Stimulated activated CD4-positive, alpha-beta T cell treated with anti-CD3 and anti-CD28 coated beads, TNF-alpha, amount 100 ng/mL, for 4 hours (primary cell): ENCODE data around the gene DEPDC7.
"Not testable (repeated sequence)": the region's sequence is repeated elsewhere in the genome, so short reads cannot be mapped to it uniquely, and the experiment has no call there.

Experiments
- DNase-seq, 3 experiments: peaks; one replicate each; pipeline ENCODE4 v3.0.0-alpha.2; 2020; ENCODE audit warnings: low read depth in 3 of 3

The DEPDC7 gene

GRCh38 chr11:33025339-33025722, 9.7 kb downstream of the DEPDC7 start:
- DNase-seq, result no peak

DNA sequence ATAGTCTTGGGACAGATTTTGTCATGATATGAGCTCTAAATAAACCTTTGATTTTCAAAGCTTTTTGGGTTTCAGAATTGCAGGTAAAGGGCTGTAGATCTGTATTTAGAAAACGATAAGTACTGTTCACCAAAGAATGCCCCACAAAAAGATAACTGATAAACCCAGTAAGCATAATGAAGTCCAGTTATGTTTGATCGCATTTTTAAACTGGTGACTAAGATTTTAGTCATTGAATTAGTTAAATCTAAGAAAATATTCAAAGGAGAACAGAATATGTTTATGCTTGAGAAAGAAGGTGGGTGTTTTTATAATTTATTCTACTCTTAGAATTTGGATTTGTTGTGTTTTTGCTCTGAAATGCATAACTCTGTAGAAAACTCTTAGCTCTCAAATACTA, 11.6 kb downstream of the DEPDC7 start:
- no peak for DNase-seq

- no peak for DNase-seq
Measured at GRCh38 chr11:33027846-33028536, 12.3 kb downstream of the DEPDC7 start.

DNA sequence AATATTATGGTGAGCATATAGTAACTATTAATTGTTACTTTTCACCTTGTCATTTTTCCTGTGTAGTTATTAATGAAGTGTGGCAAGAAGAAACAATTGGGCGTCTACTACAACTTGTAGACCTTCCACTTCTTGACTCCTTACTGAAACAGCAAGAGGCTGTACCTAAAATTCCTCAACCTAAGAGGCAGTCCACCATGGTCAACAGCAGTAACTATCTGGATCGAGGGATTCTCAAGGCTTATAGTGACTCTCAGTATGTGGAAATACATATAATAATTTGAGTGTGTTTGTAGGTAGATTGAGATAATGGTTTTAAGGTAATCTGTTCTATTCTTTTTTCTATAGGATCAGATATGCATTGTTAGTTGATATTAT, 12.8 kb downstream of the DEPDC7 start:
- DNase-seq, result no peak

GRCh38 chr11:33029218-33029617, 13.5 kb downstream of the DEPDC7 start:
- DNase-seq, result not testable (repeated sequence)

- no peak for DNase-seq
Measured at GRCh38 chr11:33033493-33033892, 17.8 kb downstream of the DEPDC7 start.

- DNase-seq, result no peak
Measured at GRCh38 chr11:33035011-33035410, 19.3 kb downstream of the DEPDC7 start.

GRCh38 chr11:33039274-33040032, 23.8 kb downstream of the DEPDC7 start, which contains the start of gene TCP11L1:
TCP11L1 (plus strand) TSS chr11:33039572; CDS start chr11:33043774, 4,202 bp downstream.
- DNase-seq, result peak; percentile 43 to 70 (median 62)

- peak in 1 of 3 experiments; percentile 7 for DNase-seq
Measured at GRCh38 chr11:33040033-33040861, 24.6 kb downstream of the DEPDC7 start.

DNA sequence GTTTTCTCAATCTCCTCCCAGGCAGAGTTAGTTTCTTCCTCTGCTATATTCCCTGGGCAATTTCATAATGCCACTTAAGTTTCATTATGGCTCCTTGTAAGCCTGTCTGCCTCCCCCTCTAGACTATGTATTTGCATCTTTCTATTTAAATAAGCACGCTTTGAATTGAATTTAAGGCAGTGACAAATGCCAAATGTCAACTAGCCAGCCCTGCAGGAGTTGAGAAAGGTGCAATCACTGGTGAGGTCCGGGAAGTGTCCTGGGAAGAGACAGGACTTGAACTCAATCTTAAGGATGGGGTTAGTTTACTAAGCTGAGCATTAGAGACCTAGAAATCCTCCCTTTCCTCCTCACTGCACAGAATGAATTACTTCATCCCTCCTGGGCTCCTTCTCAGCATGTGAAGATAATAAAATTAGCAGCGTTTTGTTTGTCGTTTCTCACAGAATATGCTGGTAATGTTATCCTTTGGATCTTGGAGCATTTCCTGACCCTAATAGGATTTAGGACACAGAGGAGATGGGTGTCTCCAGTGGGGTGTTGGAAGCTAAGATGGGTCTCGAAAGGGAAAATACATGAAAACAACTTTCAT, 25.3 kb downstream of the DEPDC7 start:
- no peak for DNase-seq

DNA sequence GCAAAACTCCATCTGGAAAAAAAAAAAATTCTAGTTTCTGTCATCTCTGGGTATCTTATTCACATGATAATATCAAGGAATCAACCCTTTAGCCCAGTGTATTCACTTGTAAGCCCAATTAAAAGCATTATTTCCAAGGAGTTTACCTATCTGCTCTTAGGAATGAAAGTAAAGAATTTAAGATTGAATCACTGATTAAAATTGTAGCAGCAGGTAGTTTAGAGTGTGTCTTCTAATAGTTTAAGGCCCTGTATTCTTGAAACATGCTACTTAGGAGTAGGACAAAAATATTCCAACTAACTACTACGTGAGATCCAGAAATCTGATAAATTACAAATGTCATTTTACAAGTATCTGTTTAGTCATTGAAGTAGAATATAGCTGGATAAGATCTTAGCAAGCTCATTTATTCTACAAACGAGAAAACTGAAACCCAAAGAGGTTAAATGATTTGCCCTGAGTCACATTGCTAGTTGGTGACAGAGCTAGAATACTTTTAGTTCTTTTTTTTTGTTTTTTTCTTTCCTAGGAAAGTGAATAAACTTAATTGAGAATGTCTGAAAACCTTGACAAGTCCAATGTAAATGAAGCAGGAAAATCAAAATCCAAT, 27.6 kb downstream of the DEPDC7 start:
- DNase-seq, result no peak

DNA sequence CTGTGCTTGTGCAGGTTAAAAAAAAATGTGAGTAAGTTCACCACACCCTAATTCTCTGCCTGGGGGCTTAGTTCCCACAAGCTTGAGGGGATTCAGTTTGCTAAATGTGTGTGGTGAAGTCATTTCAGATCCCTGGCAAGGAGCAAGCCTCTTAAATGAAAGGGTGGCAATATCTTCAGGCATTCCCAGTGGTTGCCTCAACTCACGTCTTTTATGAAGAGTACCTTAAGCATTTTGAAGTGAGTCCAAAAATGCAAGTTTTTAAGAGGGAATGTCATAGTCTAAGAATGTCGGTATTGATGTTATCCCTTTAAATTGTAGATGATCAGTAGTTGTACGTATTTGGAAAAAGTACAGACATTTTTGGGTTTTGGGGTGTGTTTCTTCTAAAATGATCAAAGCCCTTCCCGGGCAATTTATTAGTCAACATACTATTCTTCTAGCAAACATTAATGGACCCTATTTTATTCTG, 28.6 kb downstream of the DEPDC7 start:
- DNase-seq, result no peak

GRCh38 chr11:33045551-33046255, 30.0 kb downstream of the DEPDC7 start:
- no peak for DNase-seq

GRCh38 chr11:33048701-33049100, 33.0 kb downstream of the DEPDC7 start:
- DNase-seq, result not testable (repeated sequence)

DNA sequence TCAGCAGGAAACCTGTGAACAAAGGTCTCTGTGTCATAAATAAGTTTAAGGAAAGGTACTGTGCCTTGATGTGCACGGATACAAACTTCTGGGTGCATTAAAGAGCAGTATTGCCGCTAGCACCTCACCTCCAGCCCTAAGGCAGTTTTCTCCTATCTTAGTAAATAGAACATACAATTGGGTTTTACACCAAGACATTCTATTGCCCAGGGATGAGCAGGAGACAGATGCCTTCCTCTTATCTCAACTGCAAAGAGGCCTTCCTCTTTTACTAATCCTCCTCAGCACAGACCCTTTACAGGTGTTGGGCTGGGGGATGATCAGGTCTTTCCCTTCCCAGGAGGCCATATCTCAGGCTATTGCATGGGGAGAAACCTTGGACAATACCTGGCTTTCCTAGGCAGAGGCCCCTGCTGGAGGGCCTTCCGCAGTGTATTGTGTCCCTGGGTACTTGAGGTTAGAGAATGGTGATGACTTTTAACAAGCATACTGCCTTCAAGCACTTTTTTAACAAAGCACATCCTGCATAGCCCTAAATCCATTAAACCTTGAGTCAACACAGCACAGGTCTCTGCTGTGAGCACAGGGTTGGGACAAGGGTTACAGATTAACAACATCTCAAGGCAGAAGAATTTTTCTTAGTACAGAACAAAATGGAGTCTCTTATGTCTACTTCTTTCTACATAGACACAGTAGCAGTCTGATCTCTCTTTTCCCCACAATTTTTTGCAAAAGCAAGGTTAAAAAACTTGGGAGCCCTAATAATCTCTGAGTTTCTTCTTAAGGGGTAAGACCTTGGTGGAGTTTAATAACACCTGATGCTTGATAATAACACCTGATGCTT, 34.1 kb downstream of the DEPDC7 start:
- DNase-seq, result not testable (repeated sequence)

DNA sequence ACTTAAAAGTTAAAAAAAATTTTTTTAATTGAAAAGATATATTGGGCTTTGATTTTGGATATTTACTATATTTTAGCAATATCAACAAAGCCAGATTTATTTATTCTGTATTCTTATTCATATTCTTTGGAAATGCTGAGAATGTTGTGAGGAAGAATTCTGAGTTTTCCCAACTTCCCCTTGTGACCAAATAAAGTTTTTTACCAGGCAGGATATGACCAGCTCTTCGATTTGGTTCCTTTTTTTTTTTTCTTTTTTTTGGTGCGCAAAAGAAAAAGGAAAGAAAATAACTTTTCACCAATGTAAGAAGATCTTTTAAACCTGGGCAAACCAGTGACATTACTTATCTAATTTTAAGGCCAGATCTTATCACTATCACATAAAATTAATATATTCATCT, 36.6 kb downstream of the DEPDC7 start:
- no peak for DNase-seq

DNA sequence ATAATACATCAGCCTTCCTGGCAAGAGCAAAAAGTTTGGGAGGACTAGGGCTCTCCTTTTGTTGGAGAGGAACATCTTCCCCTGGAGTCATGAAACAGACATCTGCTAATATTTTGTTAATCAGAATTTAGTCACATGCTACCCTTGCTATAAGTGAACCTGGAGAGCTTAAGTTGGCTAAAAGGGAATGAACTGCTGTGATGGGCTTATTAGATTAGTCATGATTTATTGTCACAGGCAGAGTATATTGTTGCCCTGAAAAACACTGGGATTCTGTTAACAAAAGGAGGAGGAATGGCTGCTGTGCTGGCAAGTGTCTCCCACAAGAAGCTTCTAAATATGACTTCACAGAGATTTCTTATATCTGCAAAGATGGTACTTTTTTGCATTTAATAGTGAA, 39.7 kb downstream of the DEPDC7 start:
- no peak for DNase-seq

DNA sequence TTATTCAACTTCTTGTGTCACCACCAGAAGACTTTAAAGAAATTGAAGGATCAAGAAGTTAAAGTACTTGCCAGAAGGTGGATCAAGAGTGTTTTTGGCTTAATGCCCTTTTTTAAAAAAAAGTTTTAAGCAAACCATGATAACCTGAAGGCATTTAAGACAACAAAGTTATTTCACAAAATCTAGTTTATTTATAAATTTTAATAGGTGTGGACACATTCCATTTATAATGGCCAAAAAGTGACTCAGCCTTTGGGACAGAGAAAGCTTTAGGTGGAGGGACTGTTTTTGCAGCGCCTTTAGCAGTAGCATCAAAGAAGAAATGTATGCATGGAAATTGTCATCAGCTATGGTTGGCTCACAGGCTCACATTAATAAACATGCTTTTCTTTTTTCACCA, 41.6 kb downstream of the DEPDC7 start:
- no peak for DNase-seq

DNA sequence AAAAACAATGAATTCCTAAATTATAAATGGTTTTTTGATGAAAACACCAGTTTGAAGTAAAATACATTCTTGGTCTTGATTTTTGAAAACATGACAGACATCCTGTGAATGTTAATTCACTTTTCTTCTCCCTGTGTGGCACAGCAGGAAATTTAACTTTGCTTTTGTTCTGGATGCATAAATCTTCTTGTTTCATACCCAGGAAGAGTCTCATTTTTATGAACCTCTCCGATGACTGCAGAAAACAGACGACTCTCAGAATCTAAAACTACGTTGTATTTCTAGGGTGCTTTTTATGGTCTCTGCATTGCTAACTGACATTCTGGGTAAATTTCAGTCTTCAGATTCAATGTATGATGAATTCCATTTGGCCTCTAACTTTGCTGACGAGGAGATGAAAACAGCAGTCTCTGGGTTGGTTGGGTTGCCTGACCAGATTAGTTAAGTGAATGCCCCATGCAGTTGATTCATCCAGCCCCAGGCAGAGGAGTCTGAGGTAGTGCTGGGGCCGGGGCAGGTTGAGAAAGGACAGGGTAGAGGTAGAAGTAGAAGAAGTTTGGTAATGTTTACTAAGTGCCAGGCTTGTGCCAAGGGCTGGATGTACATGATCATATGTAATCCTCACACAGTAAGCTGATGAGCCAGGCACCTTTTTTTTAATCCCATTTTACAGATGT, 43.8 kb downstream of the DEPDC7 start:
- DNase-seq, result no peak
